ENCODE measurements around the gene EEF1AKMT3. TPM values are rescaled to one million over a fixed set of nuclear protein-coding genes. Genes with fewer than 3 reads are reported as not detected.

EEF1AKMT3 gene
- total RNA-seq, 1 donor from 2014 or later, result 6.8 TPM

DNA sequence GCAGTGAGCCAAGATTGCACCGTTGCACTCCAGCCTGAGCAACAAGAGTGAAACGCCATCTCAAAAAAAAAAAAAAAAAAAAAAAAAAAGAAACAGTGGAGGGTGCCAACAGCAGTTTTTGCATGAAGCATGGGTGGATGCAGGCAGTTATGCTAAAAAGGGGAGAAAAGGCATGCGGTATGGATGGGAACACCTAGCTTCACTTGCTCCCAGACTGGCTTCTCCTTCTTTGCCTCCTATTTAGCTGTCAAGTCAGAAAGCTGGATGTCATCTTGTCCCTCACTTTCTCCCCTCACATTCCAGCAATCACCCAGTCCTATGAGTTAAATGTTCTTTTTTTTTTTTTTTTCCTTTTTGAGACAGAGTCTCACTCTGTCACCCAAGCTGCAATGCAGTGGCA lies 2.6 kb downstream of the EEF1AKMT3 start:
- intact Hi-C loops (cut with DNase I), result no loop called here
- H3K27ac ChIP-seq, result no peak overlapping the region
- H3K27me3 ChIP-seq (ENCODE audit: low read depth), result no peaks in the 10 kb centered on the region
- ATAC-seq, result no peak
- no peak overlapping the region for H3K4me3 ChIP-seq
- no peaks in the 10 kb centered on the region for H3K9me3 ChIP-seq
- H3K4me1 ChIP-seq, result peaks cover 21% of the 10 kb centered on the region
- DNase-seq, result no peak
- peaks cover 13% of the 10 kb centered on the region for H3K36me3 ChIP-seq
- TF ChIP-seq, protein P1, sequence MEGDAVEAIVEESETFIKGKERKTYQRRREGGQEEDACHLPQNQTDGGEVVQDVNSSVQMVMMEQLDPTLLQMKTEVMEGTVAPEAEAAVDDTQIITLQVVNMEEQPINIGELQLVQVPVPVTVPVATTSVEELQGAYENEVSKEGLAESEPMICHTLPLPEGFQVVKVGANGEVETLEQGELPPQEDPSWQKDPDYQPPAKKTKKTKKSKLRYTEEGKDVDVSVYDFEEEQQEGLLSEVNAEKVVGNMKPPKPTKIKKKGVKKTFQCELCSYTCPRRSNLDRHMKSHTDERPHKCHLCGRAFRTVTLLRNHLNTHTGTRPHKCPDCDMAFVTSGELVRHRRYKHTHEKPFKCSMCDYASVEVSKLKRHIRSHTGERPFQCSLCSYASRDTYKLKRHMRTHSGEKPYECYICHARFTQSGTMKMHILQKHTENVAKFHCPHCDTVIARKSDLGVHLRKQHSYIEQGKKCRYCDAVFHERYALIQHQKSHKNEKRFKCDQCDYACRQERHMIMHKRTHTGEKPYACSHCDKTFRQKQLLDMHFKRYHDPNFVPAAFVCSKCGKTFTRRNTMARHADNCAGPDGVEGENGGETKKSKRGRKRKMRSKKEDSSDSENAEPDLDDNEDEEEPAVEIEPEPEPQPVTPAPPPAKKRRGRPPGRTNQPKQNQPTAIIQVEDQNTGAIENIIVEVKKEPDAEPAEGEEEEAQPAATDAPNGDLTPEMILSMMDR (IDR thresholded peaks at IDR 0.05), result no peak

DNA sequence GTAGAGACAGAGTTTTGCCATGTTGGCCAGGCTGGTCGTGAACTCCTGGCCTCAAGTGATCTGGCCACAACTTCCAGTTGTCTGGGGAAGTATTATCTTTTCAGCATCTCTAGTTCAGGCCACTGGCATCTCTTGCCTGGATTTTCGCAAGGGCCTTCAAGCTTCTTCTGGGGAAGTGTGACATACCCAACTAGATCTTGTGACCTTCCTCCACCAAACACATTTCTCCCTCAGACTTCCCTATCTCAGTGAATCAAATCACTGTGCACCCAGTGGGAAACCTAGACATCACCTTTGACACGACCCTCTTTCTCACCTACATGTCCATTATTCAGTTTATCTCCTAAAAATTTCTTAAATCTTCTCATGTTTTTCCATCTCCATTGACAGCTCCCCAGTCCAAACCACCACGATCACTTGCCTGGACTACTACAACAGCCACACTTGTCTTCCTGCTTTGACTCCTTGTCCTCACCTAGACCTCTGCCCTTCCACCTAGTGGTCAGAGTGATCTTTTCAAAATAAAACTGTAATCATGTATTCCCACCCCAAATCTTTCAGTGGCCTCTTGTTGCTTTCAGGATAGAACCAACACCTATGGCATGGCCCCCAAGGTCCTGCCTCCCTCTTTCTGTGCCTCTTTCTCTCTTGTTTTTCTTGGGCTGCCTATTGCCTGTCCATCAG lies 3.3 kb downstream of the EEF1AKMT3 start:
- H3K9me3 ChIP-seq, result no peaks in the 10 kb centered on the region
- DNase-seq, result no peak
- H3K4me1 ChIP-seq, result peaks cover 22% of the 10 kb centered on the region
- peaks cover 10% of the 10 kb centered on the region for H3K36me3 ChIP-seq
- ATAC-seq, result no peak
- H3K27ac ChIP-seq, result no peak overlapping the region
- intact Hi-C loops (cut with DNase I), result no loop called here
- H3K4me3 ChIP-seq, result no peak overlapping the region
- TF ChIP-seq, protein P1 (IDR thresholded peaks at IDR 0.05), result no peak
- H3K27me3 ChIP-seq (ENCODE audit: low read depth), result no peaks in the 10 kb centered on the region

DNA sequence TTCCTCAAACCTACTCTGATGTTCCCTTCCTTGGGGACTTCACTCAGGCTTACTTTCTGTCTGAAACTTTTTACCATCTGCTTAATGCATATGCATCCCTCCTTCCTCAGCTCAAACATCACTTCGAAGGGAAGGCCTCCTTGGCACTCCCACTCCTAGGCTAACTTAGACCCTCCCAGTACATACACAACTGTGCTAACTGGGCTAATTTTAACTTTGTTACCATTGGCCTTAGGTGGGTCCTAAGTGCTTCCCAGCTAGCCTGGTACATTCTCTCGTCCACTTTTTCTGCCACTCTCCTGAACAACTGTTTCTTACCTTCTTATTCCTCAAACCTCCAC lies 3.8 kb downstream of the EEF1AKMT3 start:
- TF ChIP-seq, protein P1 (IDR thresholded peaks at IDR 0.05), result no peak
- Histone ChIP-seq H3K9me3 (no peaks in the 10 kb centered on the region), H3K4me1 (peaks cover 21% of the 10 kb centered on the region), H3K36me3 (peaks cover 10% of the 10 kb centered on the region), H3K27me3 (ENCODE audit: low read depth) (no peaks in the 10 kb centered on the region), H3K27ac (no peak overlapping the region), H3K4me3 (no peak overlapping the region)
- intact Hi-C loops (cut with DNase I), result no loop called here
- ATAC-seq, result no peak
- DNase-seq, result no peak

DNA sequence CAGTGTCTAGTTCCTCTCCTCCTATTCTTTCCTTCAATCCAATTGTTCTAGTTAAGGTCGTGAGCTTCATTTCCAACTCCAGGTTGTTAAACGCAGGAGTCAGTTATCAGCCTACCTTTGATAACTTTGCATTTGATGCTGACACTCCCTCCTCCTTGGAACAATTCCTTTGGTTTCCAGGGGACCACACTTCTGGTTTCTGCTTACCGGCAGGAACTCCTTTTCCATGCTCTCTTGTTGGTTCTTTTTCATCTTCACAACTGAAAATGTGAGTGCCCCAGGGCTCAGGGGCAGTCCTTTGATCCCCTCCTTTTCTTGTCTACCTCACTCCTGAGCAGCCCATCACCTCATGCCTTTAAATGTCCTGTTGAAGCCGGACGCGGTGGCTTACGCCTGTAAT lies 5.0 kb downstream of the EEF1AKMT3 start:
- Histone ChIP-seq H3K27ac (no peak overlapping the region), H3K4me1 (peaks cover 27% of the 10 kb centered on the region), H3K36me3 (peaks cover 10% of the 10 kb centered on the region), H3K4me3 (no peak overlapping the region), H3K27me3 (ENCODE audit: low read depth) (no peaks in the 10 kb centered on the region), H3K9me3 (no peaks in the 10 kb centered on the region)
- DNase-seq (no peak), ATAC-seq (no peak)
- TF ChIP-seq, protein P1 (IDR thresholded peaks at IDR 0.05), result no peak
- intact Hi-C loops (cut with DNase I), result no loop called here

DNA sequence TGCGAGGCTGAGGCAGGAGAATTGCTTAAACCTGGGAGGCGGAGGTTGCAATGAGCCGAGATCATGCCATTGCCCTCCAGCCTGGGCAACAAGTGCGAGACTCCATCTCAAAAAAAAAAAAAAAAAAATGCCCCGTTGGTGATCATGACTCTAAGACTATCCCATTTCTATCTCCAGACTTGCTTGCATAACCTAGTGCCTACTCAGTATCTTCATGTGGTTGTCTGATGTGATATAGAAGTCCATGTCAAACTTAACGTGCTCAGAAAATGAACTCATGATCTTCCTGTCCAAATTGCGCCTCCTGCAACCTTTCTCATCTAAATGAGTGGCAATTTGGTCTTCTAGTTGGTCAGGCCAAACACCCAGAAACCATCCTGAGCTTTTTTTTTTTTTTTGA lies 5.5 kb downstream of the EEF1AKMT3 start:
- intact Hi-C loops (cut with DNase I), result no loop called here
- DNase-seq (no peak), ATAC-seq (no peak)
- H3K4me1 ChIP-seq, result peaks cover 29% of the 10 kb centered on the region
- H3K27ac ChIP-seq, result no peak overlapping the region
- no peak overlapping the region for H3K4me3 ChIP-seq
- no peaks in the 10 kb centered on the region for H3K27me3 ChIP-seq (ENCODE audit: low read depth)
- H3K36me3 ChIP-seq, result peaks cover 10% of the 10 kb centered on the region
- TF ChIP-seq, protein P1 (IDR thresholded peaks at IDR 0.05), result no peak
- H3K9me3 ChIP-seq, result no peaks in the 10 kb centered on the region

All from lower lobe of right lung (tissue), 2 donors.